Neutrophil (primary cell): ENCODE measurements around the gene SRBD1.

Source experiments
- H3K27ac ChIP-seq: fragments of 200-600 bp; sonication (generic); 2 replicates; pipeline ENCODE4 v1.5.1; 2016; ENCODE audit warnings: mild to moderate bottlenecking, moderate library complexity
- H3K27me3 ChIP-seq: fragments of 200-600 bp; sonication (generic); 2 replicates; pipeline ENCODE4 v1.6.0; 2016; ENCODE audit warnings: mild to moderate bottlenecking
- H3K36me3 ChIP-seq: fragments of 200-600 bp; sonication (generic); 2 replicates; pipeline ENCODE4 v1.5.1; 2017
- H3K4me1 ChIP-seq, 2 experiments: fragments of 200-600 bp in 1 of 2; sonication (generic) in 1 of 2; 1 replicate in 1 of 2; 2 replicates in 1 of 2; pipeline versions ENCODE4 v1.5.1 to v1.6.1; 2013 to 2016; ENCODE audit warnings: low read depth in 1 of 2, low read length in 1 of 2, mild to moderate bottlenecking in 1 of 2, moderate library complexity in 1 of 2; ENCODE audit not compliant: control insufficient read depth in 1 of 2, insufficient read depth in 1 of 2
- H3K4me3 ChIP-seq, 2 experiments: fragments of 200-600 bp in 1 of 2; sonication (generic) in 1 of 2; 1 replicate in 1 of 2; 2 replicates in 1 of 2; pipeline ENCODE4 v1.5.1; 2013 to 2016; ENCODE audit warnings: low read depth in 1 of 2, low read length in 1 of 2, mild to moderate bottlenecking in 1 of 2, moderate library complexity in 1 of 2
- H3K9me3 ChIP-seq: fragments of 200-600 bp; sonication (generic); 2 replicates; pipeline ENCODE4 v1.5.1; 2016
- CTCF ChIP-seq: fragments of 200-600 bp; sonication (generic); IDR thresholded peaks from 2 replicates; pipeline ENCODE4 v1.5.1; 2016; ENCODE audit warnings: antibody characterized with exemption

Gene SRBD1

GRCh38 chr2:45406621-45407020 is 204.4 kb downstream of the SRBD1 start:
- Histone ChIP-seq H3K4me1 (no peaks in the 10 kb centered on the region), H3K27ac (no peak overlapping the region), H3K4me3 (no peak overlapping the region)

GRCh38 chr2:45404807-45405297 is 206.2 kb downstream of the SRBD1 start:
- Histone ChIP-seq H3K36me3 (peaks cover 9% of the 10 kb centered on the region), H3K9me3 (no peaks in the 10 kb centered on the region), H3K27me3 (no peaks in the 10 kb centered on the region), H3K4me3 (no peak overlapping the region), H3K27ac (no peak overlapping the region), H3K4me1 (no peaks in the 10 kb centered on the region)
- no peak for TF ChIP-seq CTCF

More at GRCh38 chr2:45406621-45407020, 204.4 kb downstream of the SRBD1 start:
- Histone ChIP-seq H3K36me3 (peaks cover 17% of the 10 kb centered on the region), H3K9me3 (no peaks in the 10 kb centered on the region), H3K27me3 (no peaks in the 10 kb centered on the region)
- no peak for TF ChIP-seq CTCF

GRCh38 chr2:45403036-45403435 is 208.0 kb downstream of the SRBD1 start:
- Histone ChIP-seq H3K4me1 (no peaks in the 10 kb centered on the region), H3K4me3 (no peak overlapping the region), H3K27me3 (no peaks in the 10 kb centered on the region), H3K9me3 (no peaks in the 10 kb centered on the region), H3K36me3 (peaks cover 9% of the 10 kb centered on the region), H3K27ac (no peak overlapping the region)
- no peak for TF ChIP-seq CTCF

GRCh38 chr2:45401431-45401922 is 209.6 kb downstream of the SRBD1 start:
- Histone ChIP-seq H3K4me3 (no peak overlapping the region), H3K4me1 (no peaks in the 10 kb centered on the region), H3K27me3 (no peaks in the 10 kb centered on the region), H3K9me3 (no peaks in the 10 kb centered on the region), H3K36me3 (peaks cover 9% of the 10 kb centered on the region), H3K27ac (no peak overlapping the region)
- no peak for TF ChIP-seq CTCF

- no peaks in the 10 kb centered on the region for H3K9me3 ChIP-seq
- TF ChIP-seq CTCF = no peak
- no peak overlapping the region for H3K27ac ChIP-seq
- peaks cover 9% of the 10 kb centered on the region for H3K36me3 ChIP-seq
- H3K4me1 ChIP-seq = no peaks in the 10 kb centered on the region
- H3K4me3 ChIP-seq = no peak overlapping the region
- no peaks in the 10 kb centered on the region for H3K27me3 ChIP-seq
These were observed 211.9 kb downstream of the SRBD1 start for GRCh38 chr2:45399040-45399784.
